ENCODE measurements around the gene NR2F2. TPM values are rescaled to one million over a fixed set of nuclear protein-coding genes. Genes with fewer than 3 reads are reported as not detected.

Gene NR2F2
- total RNA-seq: not detected in 2 replicates

DNA sequence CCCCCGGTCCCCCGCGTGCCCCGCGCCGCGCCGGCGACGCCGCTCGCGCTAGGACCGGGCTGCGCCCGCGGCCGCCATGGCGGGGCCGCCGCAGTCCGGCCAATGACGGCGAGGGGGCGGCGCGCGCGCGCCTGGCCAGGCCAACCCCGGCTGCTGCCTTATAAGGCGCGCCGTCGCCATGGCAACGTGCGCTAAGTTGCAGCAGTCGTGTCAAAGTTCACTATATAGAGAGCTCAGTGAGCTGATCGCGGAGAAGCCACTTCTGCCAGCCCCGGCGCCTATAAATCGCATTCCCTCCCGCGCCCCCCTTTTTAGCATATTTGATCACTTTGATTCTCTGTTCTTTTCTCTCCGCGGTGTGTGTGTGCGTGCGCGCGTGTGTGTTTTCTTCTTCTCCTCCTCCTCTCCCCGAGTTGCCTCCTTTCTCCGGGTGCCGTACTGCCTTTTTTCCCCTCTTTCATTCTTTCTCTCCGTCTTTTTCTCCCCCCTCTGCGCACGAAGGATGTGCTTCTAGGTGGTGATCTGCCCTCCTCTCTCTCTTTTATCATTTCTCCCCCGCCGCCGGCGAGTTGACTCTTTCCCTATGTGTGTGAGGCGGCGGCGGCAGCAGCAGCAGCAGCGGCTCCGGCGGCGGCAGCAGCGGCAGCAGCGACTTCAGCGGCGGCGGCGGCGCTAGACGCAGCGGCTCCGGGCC lies at the start of gene NR2F2:
Gene NR2F2 (plus strand): TSS at position 251 of the 694 bp plus-strand sequence. CDS start 1,406 bp downstream, outside the sequence.
- intact Hi-C loops (cut with micrococcal nuclease): loop anchor here (1.0 kb wide), 1 partner anchor 26 kb away; no protein-coding TSS in a partner anchor

DNA sequence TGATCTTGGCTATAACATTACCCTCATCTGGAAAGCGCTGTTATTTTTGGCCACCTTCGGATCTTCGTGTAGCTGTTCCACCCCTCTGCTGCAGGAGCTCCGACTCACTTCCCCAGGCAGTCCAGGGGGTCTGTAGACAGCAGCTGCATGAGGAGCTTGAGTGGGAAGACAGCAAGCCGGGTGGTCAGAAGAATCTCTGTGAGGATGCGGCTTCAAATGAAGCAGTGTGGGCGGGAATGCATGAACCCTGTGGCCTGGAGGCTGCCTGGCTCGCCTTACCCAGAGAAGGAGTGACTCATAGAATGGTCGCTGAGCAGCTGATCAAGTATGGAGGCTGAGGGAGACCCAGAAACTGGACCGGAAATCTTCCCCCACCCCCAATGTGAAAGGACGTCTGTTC lies 45.2 kb upstream of the NR2F2 start:
- intact Hi-C loops (cut with micrococcal nuclease): no loop called here

DNA sequence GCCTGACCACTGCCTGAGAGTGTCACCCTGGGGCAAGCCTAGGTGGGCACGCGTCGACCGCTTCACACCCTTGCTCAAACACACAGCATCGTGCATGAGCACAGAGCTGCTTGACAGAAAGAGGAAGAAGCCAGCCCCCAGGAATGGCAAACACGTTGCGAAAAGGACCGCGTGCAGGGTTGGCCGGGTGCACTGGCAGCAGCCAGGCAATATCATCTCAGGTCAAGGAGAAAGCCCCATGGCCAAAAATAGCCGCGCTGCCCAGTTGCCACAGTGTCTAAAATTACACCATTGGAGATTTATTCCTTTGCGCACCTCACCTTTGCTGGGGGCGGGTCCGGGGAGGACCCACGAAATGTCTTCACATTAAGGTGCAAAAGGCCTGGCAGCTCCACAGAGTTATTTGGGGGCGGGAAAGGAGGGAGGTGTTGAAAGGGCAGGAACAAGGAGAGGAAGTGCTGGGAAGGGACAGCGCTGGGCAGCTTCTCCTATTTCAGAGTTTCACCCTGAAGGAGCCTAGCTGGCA lies 44.7 kb upstream of the NR2F2 start:
- intact Hi-C loops (cut with micrococcal nuclease): no loop called here

DNA sequence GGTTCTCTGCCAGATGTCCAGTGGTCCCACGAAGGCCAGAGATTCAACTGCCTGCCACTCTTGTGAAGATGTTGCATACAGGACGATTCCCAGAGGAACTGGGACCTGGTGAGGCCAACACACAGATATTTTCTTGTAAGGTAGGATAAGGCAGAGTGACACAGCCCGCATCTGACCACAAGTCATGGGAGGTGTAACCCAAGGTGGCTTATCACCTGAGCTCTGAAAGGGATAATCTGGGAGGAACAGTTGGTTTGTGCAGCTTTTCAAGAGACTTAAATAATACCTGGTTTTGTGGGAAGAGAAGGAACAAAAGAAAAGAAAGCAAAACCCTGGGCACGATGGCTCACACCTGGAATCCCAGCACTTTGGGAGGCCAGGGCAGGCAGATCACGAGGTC lies 39.8 kb upstream of the NR2F2 start:
- intact Hi-C loops (cut with micrococcal nuclease): no loop called here

DNA sequence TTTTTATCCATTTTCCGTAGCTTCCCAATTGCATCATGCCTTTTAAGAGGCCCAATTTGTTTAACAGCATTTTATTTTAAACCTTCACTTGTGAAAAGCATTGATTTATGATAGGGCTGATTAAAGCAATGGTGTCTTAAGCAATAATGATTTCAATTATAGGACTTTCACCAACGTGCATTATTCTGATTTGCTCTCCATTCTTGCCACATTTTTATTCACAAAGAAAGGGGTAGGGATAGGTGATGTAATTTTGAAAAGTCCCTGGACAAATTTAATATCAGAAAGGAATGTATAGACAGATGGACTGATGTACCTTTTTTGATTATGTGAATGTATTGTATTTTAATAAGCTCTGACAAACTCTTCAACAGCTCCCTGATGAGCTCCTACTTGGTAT lies 37.9 kb upstream of the NR2F2 start:
- intact Hi-C loops (cut with micrococcal nuclease): no loop called here

DNA sequence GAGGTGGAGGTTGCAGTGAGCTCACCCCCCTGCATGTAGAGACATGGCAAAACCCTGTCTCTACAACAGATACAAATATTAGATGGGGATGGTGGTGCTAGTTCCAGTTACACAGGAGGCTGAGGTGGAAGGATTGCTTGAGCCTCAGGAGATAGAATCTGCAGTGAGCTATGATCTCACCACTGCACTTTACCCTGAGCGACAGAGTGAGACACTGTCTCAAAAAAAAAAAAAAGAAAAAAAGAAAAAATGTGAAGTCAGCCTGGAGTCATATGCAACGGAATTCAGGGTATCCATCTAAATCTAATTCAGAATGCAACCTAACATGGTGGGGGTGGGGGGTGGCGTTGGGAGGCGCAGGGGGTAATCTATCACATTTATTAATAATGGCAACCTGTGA lies 37.1 kb upstream of the NR2F2 start:
- intact Hi-C loops (cut with micrococcal nuclease): no loop called here

GRCh38 chr15:96294766-96295165 lies 35.7 kb upstream of the NR2F2 start:
- intact Hi-C loops (cut with micrococcal nuclease): no loop called here

DNA sequence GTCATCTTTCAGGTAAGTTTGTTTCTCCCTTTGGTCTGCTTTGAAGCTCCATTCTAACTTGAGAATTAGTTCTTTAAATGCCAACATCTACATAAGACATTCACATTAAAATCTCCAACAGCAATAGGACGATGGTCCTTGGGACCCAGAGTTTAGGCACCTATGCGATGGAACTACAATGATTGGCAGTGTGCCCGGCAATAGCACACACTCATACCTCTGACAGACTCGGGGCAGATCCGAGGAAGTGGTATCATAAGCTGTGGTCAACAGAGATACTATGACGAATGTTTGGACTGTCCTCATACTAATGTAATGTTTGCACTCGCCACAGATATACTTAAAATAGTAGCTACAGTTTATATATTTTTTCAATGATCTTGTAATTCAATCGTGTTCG lies 34.2 kb upstream of the NR2F2 start:
- intact Hi-C loops (cut with micrococcal nuclease): no loop called here

- intact Hi-C loops (cut with micrococcal nuclease): no loop called here
These were observed 32.7 kb upstream of the NR2F2 start for GRCh38 chr15:96297783-96298182.

DNA sequence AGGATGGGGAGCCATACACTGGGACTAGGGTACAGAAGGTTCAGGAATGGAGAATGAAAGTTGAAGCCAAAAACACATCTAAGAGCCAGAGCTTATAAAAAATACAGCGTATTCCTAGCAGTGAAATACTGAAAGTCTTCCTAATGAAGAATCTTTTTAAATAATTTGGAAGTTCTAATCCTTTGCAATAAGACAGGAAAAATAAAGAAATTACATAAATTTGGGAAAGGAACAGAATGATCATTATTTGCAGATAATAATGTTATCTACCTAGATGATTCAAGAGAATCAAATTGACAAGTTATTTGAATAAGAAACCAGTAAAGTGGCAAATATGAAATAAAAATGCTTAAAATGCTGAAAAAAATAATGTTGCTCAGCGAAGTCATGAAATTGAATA lies 32.3 kb upstream of the NR2F2 start:
- intact Hi-C loops (cut with micrococcal nuclease): no loop called here

GRCh38 chr15:96300836-96301235 lies 29.7 kb upstream of the NR2F2 start:
- intact Hi-C loops (cut with micrococcal nuclease): no loop called here

GRCh38 chr15:96303503-96304056 lies 26.9 kb upstream of the NR2F2 start:
- intact Hi-C loops (cut with micrococcal nuclease): no loop called here

- intact Hi-C loops (cut with micrococcal nuclease): no loop called here
These were observed 25.7 kb upstream of the NR2F2 start for GRCh38 chr15:96304839-96305238.

DNA sequence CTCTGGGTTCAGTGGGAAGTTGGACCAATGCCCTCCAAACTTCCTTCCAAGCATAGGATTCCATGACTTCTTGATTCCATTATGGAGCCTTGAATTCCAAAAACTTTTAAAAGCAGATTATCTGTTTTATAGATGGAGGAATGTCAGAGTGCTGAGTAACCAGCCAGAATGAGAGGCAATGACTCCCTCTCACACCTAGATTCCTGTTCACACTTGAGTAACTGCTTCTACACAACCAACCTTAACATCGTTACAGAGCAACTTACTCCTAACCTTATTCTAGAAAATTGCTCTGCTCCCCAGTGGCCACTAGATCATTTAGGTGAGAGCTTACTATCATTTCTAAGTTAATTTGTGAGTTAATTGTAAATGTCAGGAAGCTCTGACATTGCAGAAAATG lies 24.2 kb upstream of the NR2F2 start:
- intact Hi-C loops (cut with micrococcal nuclease): no loop called here

GRCh38 chr15:96307856-96308394 lies 22.6 kb upstream of the NR2F2 start:
- intact Hi-C loops (cut with micrococcal nuclease): no loop called here

DNA sequence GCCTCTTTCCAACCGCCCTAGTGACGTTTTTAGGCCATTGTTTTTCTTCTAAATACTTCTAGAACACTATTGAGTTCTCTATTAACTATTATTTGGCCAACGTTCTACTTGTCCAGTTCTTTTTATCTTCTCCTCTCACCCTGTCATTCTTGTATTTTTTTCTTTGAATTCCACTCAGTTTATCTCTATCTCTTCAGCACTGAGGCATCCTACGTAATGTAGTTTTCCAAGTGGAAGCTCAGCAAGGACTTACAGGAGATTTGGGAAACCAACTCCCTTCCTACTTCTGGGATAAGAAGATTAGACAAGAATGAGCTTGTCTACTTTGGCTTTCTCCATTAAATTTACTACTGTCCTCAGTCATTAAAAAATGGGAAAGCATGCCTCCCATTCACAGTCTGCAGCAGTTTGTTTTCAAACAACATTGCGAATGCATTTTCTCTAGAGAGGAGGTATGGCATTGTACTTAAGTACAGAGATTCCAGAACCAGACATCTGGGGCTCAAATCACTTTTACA lies 21.3 kb upstream of the NR2F2 start:
- intact Hi-C loops (cut with micrococcal nuclease): no loop called here

GRCh38 chr15:96311256-96311955 lies 19.1 kb upstream of the NR2F2 start:
- intact Hi-C loops (cut with micrococcal nuclease): no loop called here

GRCh38 chr15:96311956-96312294 lies 18.6 kb upstream of the NR2F2 start:
- intact Hi-C loops (cut with micrococcal nuclease): no loop called here

DNA sequence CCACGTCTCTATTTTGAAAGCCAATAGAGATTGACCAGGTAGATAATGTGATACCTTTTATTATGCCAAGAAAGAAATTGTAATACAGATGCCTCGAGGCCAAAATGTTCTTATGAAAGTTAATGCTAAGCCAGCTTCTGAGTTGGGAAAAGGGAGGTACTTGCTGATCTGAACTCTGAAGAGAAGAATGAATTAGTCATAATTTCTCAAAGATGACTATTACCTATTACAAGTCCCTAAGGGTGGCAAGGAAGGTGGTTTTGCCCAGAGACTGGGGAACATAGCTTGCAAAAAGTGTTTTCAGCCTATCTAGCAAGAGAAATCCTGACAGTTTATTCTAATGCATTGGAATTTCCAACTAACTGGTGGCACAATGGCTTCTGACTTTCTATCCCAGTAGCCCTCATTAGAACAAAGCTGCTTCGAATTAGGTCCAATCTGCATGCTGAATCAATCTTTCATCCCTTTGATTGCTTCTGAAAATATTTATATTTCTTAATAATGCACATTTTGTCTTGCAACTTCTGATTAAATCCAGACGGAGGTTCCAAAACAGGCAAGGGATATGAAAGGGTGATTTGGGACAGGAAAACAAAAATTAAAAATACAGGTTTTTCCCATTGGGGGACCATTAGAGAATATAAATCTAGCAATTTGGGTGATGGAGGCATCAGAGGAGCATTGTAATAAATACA lies 17.7 kb upstream of the NR2F2 start:
- intact Hi-C loops (cut with micrococcal nuclease): no loop called here

GRCh38 chr15:96314518-96314917 lies 16.0 kb upstream of the NR2F2 start:
- intact Hi-C loops (cut with micrococcal nuclease): no loop called here

DNA sequence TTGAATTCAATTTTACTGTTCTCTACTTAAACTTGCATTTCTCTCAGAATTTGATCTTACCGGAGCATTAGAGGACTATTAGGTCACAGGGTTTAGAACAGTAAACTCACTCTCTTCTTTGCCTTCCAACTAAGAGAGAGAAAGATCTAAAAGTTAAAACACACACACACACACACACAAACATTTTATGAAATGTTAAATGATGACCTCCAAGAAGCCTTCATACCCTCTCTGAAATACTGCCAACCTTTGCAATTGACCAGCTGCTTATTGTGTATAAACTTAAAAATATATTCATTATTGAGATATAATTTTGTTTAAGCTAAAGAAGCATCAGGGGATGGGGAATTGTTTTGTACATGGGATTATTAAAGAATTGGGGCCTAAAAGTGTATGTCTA lies 15.5 kb upstream of the NR2F2 start:
- intact Hi-C loops (cut with micrococcal nuclease): no loop called here

All from T-helper 2 cell treated with Interferon-gamma antibody and Interleukin-4, amounts not matched to agents 100 ng/mL and 5 ng/mL, for 36 hours (primary cell).